OCI-LY3 (cell line): Measurements from ENCODE around the gene APOL3.

Experiments used
- H2AFZ ChIP-seq: fragments of 200-600, 300-600 bp; shearing (Covaris generic); 2 replicates; pipeline ENCODE4 v1.6.0; 2014; ENCODE audit warnings: antibody characterized with exemption, low read depth, low read length
- H3K27ac ChIP-seq: fragments of 200-600, 300-600 bp; sonication (generic); 2 replicates; pipeline ENCODE4 v1.5.1; 2014; ENCODE audit warnings: mild to moderate bottlenecking, low read length, moderate library complexity, mixed read lengths
- H3K27me3 ChIP-seq: fragments of 200-600, 300-600 bp; sonication (generic); 2 replicates; pipeline ENCODE4 v1.6.1; 2014; ENCODE audit warnings: low read depth, low read length, mixed read lengths
- H3K36me3 ChIP-seq: fragments of 200-600, 300-600 bp; sonication (generic); replicated peaks from 2 replicates; pipeline ENCODE3; 2014; ENCODE audit warnings: low read depth, low read length, mixed read lengths
- H3K4me1 ChIP-seq: fragments of 300-600, 200-600 bp; sonication (generic); 2 replicates; pipeline ENCODE4 v1.6.1; 2014; ENCODE audit warnings: low read length, mixed read lengths
- H3K4me2 ChIP-seq: fragments of 200-600, 300-600 bp; sonication (generic); 2 replicates; pipeline ENCODE4 v1.6.1; 2014; ENCODE audit warnings: low read length, mixed read lengths
- H3K4me3 ChIP-seq: fragments of 300-600, 200-600 bp; sonication (generic); 2 replicates; pipeline ENCODE4 v1.5.1; 2014; ENCODE audit warnings: antibody characterized with exemption, mild to moderate bottlenecking, low read length, moderate library complexity
- H3K79me2 ChIP-seq: fragments of 300-600, 200-600 bp; shearing (Covaris generic); 2 replicates; pipeline ENCODE4 v1.6.1; 2014; ENCODE audit warnings: mild to moderate bottlenecking, low read length, mixed read lengths
- H3K9ac ChIP-seq: fragments of 300-600, 200-600 bp; shearing (Covaris generic); 2 replicates; pipeline ENCODE4 v1.6.0; 2014; ENCODE audit warnings: mild to moderate bottlenecking, low read length, moderate library complexity
- H3K9me3 ChIP-seq: fragments of 200-600, 300-600 bp; shearing (Covaris generic); 2 replicates; pipeline ENCODE4 v1.6.1; 2014; ENCODE audit warnings: low read length, mixed read lengths; ENCODE audit not compliant: insufficient read depth
- H4K20me1 ChIP-seq: fragments of 200-600, 300-600 bp; sonication (generic); 2 replicates; pipeline ENCODE4 v1.6.1; 2016; ENCODE audit warnings: low read length, mixed read lengths; ENCODE audit not compliant: insufficient read depth
- CTCF ChIP-seq: fragments of 200-600, 300-600 bp; sonication (generic); IDR thresholded peaks from 2 replicates; pipeline ENCODE4 v1.5.1; 2014; ENCODE audit warnings: antibody characterized with exemption, low read length, low read depth
- EZH2phosphoT487 ChIP-seq: fragments of 200-600 bp; shearing (Covaris generic); IDR thresholded peaks from 2 replicates; pipeline ENCODE4 v1.6.1; 2018; ENCODE audit warnings: antibody characterized with exemption, mixed run types, low read depth

Gene APOL3

GRCh38 chr22:36136988-36137387 lies 23.6 kb downstream of the APOL3 start:
- Histone ChIP-seq H3K79me2 (no peaks in the 10 kb centered on the region), H3K4me3 (no peak overlapping the region), H3K4me1 (peaks cover 6% of the 10 kb centered on the region; the same call in 1 of the 2 replicates), H3K9me3 (no peaks in the 10 kb centered on the region), H3K4me2 (no peak overlapping the region), H4K20me1 (no peaks in the 10 kb centered on the region), H3K27ac (no peak overlapping the region), H3K36me3 (no peaks in the 10 kb centered on the region), H3K27me3 (peaks cover 43% of the 10 kb centered on the region), H3K9ac (no peak overlapping the region), H2AFZ (no peak overlapping the region)
- TF ChIP-seq EZH2phosphoT487 (no peak), CTCF (no peak)

DNA sequence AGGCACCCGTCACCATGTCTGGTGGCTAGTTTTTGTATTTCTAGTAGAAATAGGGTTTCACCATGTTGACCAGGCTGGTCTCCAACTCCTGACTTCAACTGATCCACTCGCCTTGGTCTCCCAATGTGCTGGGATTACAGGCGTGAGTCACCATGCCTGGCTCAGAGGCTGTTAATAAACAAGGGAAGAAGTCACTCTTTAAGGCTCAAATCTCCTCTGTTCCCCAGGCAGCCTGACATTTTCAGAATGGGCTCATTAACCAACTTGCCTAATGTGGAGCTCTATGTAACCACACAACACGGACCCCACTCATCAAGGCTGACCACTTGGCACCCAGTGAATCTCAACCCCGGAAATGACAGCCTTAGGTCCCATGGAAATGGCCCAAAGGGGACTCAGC lies 24.1 kb downstream of the APOL3 start:
- Histone ChIP-seq H3K4me1 (peaks cover 6% of the 10 kb centered on the region; the same call in 1 of the 2 replicates), H4K20me1 (no peaks in the 10 kb centered on the region), H3K9me3 (no peaks in the 10 kb centered on the region), H2AFZ (no peak overlapping the region), H3K27ac (no peak overlapping the region), H3K27me3 (peaks cover 49% of the 10 kb centered on the region), H3K4me2 (no peak overlapping the region), H3K36me3 (no peaks in the 10 kb centered on the region), H3K4me3 (no peak overlapping the region), H3K9ac (no peak overlapping the region), H3K79me2 (no peaks in the 10 kb centered on the region)
- no peak for TF ChIP-seq EZH2phosphoT487
- TF ChIP-seq CTCF, result no peak

DNA sequence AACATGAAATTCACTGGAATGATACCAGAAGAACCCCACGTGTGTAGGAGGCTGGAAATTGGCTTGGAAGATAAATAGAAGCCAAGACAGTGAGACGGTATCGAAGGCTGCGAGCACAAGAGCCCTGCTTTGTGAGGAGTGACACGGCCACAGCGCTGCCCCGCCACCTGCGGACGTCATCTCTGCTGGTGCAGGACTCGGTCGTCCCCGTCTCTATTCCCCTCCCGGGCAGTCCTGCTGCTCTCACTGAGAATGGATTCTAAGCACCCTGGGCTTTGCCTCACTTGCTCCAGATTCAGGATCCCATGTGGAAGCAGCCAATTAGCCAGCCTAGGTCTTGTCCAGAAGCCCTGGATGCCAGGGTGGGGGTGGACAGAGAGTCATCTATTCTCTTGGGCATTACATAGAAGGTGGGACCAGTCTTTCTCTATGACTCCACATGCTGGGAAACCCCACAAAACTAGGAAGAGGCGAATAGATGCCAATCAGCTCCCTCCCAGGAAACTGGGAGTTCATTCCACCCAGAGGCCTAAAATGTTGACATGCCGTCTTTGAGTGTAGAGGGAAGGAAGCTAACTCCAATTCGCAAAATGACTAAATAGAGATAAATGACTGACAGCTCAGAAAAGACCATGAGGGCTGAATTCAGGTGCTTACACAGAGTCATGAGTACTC lies 25.1 kb downstream of the APOL3 start:
- no peaks in the 10 kb centered on the region for H3K79me2 ChIP-seq
- no peak for TF ChIP-seq EZH2phosphoT487
- no peak for TF ChIP-seq CTCF
- H3K36me3 ChIP-seq, result no peaks in the 10 kb centered on the region
- H2AFZ ChIP-seq, result no peak overlapping the region
- peaks cover 59% of the 10 kb centered on the region for H3K27me3 ChIP-seq
- peaks cover 6% of the 10 kb centered on the region; the same call in 1 of the 2 replicates for H3K4me1 ChIP-seq
- H4K20me1 ChIP-seq, result no peaks in the 10 kb centered on the region
- H3K9me3 ChIP-seq, result no peaks in the 10 kb centered on the region
- H3K9ac ChIP-seq, result no peak overlapping the region
- H3K4me2 ChIP-seq, result no peak overlapping the region
- no peak overlapping the region for H3K27ac ChIP-seq
- no peak overlapping the region for H3K4me3 ChIP-seq

DNA sequence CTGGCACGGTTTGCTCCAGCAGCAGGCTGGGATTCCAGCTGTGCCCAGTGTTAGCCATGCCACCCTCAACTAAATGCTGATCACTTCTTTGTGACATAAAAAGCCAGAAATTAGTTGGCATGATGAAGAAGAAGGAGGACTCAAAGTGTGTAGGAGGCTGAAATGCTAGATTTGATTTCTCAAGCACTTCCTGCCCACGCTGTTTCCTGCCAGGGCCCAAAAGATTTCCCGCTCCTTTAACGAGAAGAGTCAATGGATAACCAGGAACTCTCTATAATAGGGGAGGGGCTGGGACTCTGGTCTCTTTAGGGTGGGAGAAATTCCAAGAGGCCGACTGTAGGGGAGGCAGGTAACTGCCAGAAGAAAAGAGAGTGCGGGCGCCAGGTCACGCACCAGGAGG lies 26.4 kb downstream of the APOL3 start:
- Histone ChIP-seq H2AFZ (no peak overlapping the region), H3K36me3 (no peaks in the 10 kb centered on the region), H3K9me3 (no peaks in the 10 kb centered on the region), H3K27me3 (peaks cover 69% of the 10 kb centered on the region), H3K4me2 (no peak overlapping the region), H3K27ac (no peak overlapping the region), H3K9ac (no peak overlapping the region), H4K20me1 (no peaks in the 10 kb centered on the region), H3K4me3 (no peak overlapping the region), H3K4me1 (peaks cover 6% of the 10 kb centered on the region; the same call in 1 of the 2 replicates), H3K79me2 (no peaks in the 10 kb centered on the region)
- no peak for TF ChIP-seq EZH2phosphoT487
- TF ChIP-seq CTCF, result no peak
